K562 (cell line): ENCODE measurements around the gene YKT6. TPM values are rescaled to one million over a fixed set of nuclear protein-coding genes. Genes with fewer than 3 reads are reported as not detected.
A peak's percentile ranks its signal among the peaks of the same experiment; 100 is the strongest.

Experiments
- ATAC-seq: fragments of 200-7000 bp; cut with Tn5 transposase; 3 replicates; pipeline ENCODE4 v1.9.1; 2020; ENCODE audit warnings: moderate library complexity
- BruUV-seq: library from RNA; stranded (reverse); fragments of 400-500 nt; replicated peaks from 2 replicates; lab custom pipeline; 2021; lab: Mats Ljungman, UMichigan
- CTCF ChIA-PET: fragments of 300-600 bp; formaldehyde crosslinking; extraction: SDS; loops from one replicate; lab custom pipeline; 2021; ENCODE audit warnings: low intra/inter-chr PET ratio; lab: Yijun Ruan, JAX
- POLR2A ChIA-PET: fragments of 300-600, 350-650 bp; sonication (Branson Sonifier 250); formaldehyde crosslinking; extraction: SDS; loops from one replicate; lab custom pipeline; 2021; ENCODE audit warnings: antibody characterized with exemption, inconsistent platforms; lab: Yijun Ruan, JAX
- DNase-seq, 4 experiments: peaks; one replicate each; pipeline versions ENCODE4 v3.0.0 to v3.0.0-alpha.2; 2011 to 2018; ENCODE audit warnings: low spot score in 3 of 4, mixed read lengths in 3 of 4; ENCODE audit errors: extremely low read depth in 1 of 4
- FAIRE-seq: peaks from 2 replicates; lab custom pipeline; 2011; peaks lifted over from hg19 to GRCh38; lab: Jason Lieb, UNC
- H2AFZ ChIP-seq: 2 replicates; pipeline ENCODE4 v1.6.0; 2011; ENCODE audit warnings: low read depth, low read length, control low read depth, inconsistent platforms
- H3K27ac ChIP-seq: fragments of 200-600 bp; 3 replicates; pipeline ENCODE4 v1.8.0; 2011; ENCODE audit warnings: low read depth, mild to moderate bottlenecking, control low read depth, inconsistent platforms, low read length, moderate library complexity, mixed read lengths; ENCODE audit errors: extremely low read depth
- H3K27me3 ChIP-seq, 2 experiments: fragments of 300-600 bp in 1 of 2; 2 replicates in 1 of 2; 3 replicates in 1 of 2; pipeline versions ENCODE4 v1.6.0 to v1.8.0; 2011; ENCODE audit warnings: inconsistent platforms in 2 of 2, low read length in 2 of 2, mild to moderate bottlenecking in 1 of 2, mixed read lengths in 1 of 2, moderate library complexity in 1 of 2; ENCODE audit not compliant: control insufficient read depth in 2 of 2, insufficient read depth in 2 of 2
- H3K36me3 ChIP-seq: fragments of 300-600 bp; 3 replicates; pipeline ENCODE4 v1.8.0; 2011; ENCODE audit warnings: mild to moderate bottlenecking, low read length, inconsistent platforms; ENCODE audit not compliant: control insufficient read depth, insufficient read depth
- H3K4me1 ChIP-seq, 2 experiments: fragments of 200-600 bp in 1 of 2; replicated peaks in 1 of 2; 2 replicates in 1 of 2; 3 replicates in 1 of 2; pipeline versions ENCODE4 v1.5.1 to v1.8.0; 2011; ENCODE audit warnings: inconsistent platforms in 2 of 2, low read length in 2 of 2, mild to moderate bottlenecking in 1 of 2, mixed read lengths in 1 of 2, moderate library complexity in 1 of 2; ENCODE audit not compliant: control insufficient read depth in 2 of 2, insufficient read depth in 2 of 2
- H3K4me2 ChIP-seq: 2 replicates; pipeline ENCODE4 v1.6.1; 2011; ENCODE audit warnings: low read length, control low read depth, inconsistent platforms, mixed read lengths; ENCODE audit not compliant: insufficient read depth
- H3K4me3 ChIP-seq: fragments of 200-600 bp; sonication (generic), shearing (Covaris generic); 2 replicates; pipeline ENCODE4 v1.5.1; 2016; ENCODE audit warnings: control low read depth, inconsistent platforms
- H3K79me2 ChIP-seq: fragments of 200-600 bp; 3 replicates; pipeline ENCODE4 v1.8.0; 2011; ENCODE audit warnings: low read length, inconsistent platforms; ENCODE audit not compliant: control insufficient read depth, insufficient read depth
- H3K9ac ChIP-seq, 2 experiments: 2 replicates each; pipeline versions ENCODE4 v1.6.0 to v1.6.1; 2011; ENCODE audit warnings: low read depth in 2 of 2, low read length in 2 of 2, control low read depth in 1 of 2, inconsistent platforms in 1 of 2, mild to moderate bottlenecking in 1 of 2, mixed read lengths in 1 of 2; ENCODE audit not compliant: insufficient read depth in 1 of 2
- H3K9me1 ChIP-seq: one replicate; pipeline ENCODE4 v1.6.0; 2011; ENCODE audit warnings: inconsistent platforms, mild to moderate bottlenecking, low read length, moderate library complexity; ENCODE audit not compliant: control insufficient read depth, insufficient read depth
- H3K9me3 ChIP-seq: replicated peaks from 2 replicates; pipeline ENCODE4 v1.5.1; 2011; ENCODE audit warnings: low read depth, low read length, inconsistent platforms; ENCODE audit not compliant: control insufficient read depth, insufficient read depth
- H4K20me1 ChIP-seq: replicated peaks from 2 replicates; pipeline ENCODE4 v1.6.1; 2011; ENCODE audit warnings: low read length, inconsistent platforms, mixed read lengths; ENCODE audit not compliant: control insufficient read depth, insufficient read depth
- ATF7 ChIP-seq: fragments of 450-650 bp; IDR thresholded peaks from 2 replicates; pipeline ENCODE4 v1.7.1; 2014; ENCODE audit warnings: mild to moderate bottlenecking, moderate library complexity
- EHMT2 ChIP-seq: fragments of 450-650 bp; IDR thresholded peaks from 2 replicates; pipeline ENCODE4 v1.6.1; 2018; ENCODE audit warnings: antibody characterized with exemption
- LEF1 ChIP-seq: fragments of 450-650 bp; IDR thresholded peaks from 2 replicates; pipeline ENCODE4 v1.6.1; 2016; ENCODE audit warnings: mild to moderate bottlenecking
- RAD21 ChIP-seq, 2 experiments: fragments of 250-450 bp in 1 of 2; fragments of 450-650 bp in 1 of 2; sonication (Bioruptor Pico) in 1 of 2; formaldehyde crosslinking in 1 of 2; IDR thresholded peaks in 1 of 2; conservative IDR thresholded peaks in 1 of 2; 2 replicates each; pipeline versions ENCODE4 v1.4.0 to v1.8.0; 2020 to 2022; ENCODE audit warnings: mild to moderate bottlenecking in 2 of 2, moderate library complexity in 1 of 2
- TBP ChIP-seq: optimal IDR thresholded peaks from 2 replicates; pipeline ENCODE3; 2011; ENCODE audit warnings: low read depth, low read length, improper control_type of control experiment
- UBTF ChIP-seq, 2 experiments: IDR thresholded peaks; 2 replicates each; pipeline ENCODE4 v1.6.1; 2012; ENCODE audit warnings: improper control_type of control experiment in 2 of 2, low read depth in 2 of 2, low read length in 2 of 2, borderline replicate concordance in 1 of 2
- ZC3H4 ChIP-seq: sonication (generic); formaldehyde crosslinking; IDR thresholded peaks from 2 replicates; pipeline ENCODE4 v1.9.0; 2021; ENCODE audit warnings: missing genetic modification reagents, borderline replicate concordance
- ZFX ChIP-seq: sonication (generic); formaldehyde crosslinking; IDR thresholded peaks from 2 replicates; pipeline ENCODE4 v1.8.0; 2022; ENCODE audit warnings: mild to moderate bottlenecking, missing genetic modification reagents, moderate library complexity
- WGBS: fragments of 100-300 bp; shearing (Covaris generic); methylation state at CpG from one replicate; pipeline ENCODE4 v1.1.6; 2016; ENCODE audit warnings: low coverage, mixed read lengths; ENCODE audit not compliant: insufficient coverage; ENCODE audit errors: missing lambda C conversion rate; 5-methylcytosine and 5-hydroxymethylcytosine counted together
- in situ Hi-C: fragments of 300-500 bp; cut with MboI; formaldehyde crosslinking; loops from 4 replicates; pipeline ENCODE4 v1.15.0; 2018; ENCODE audit warnings: inconsistent platforms, mixed read lengths
- intact Hi-C: fragments of 100-400 bp; cut with micrococcal nuclease; formaldehyde crosslinking; loops from 2 replicates; pipeline ENCODE4 v1.14.2; 2022
- polyA plus RNA-seq, 8 experiments: library from polyadenylated mRNA; depleted of rRNA in 4 of 8; stranded (reverse) in 5 of 8; unstranded in 3 of 8; fragments of >200 nt; fragmentation: Nextera tagmentation in 2 of 8; fragmentation: Illumina TruSeq in 1 of 8; extraction: Ambion mirVana in 2 of 8; extraction: Trizol in 1 of 8; gene quantifications; 2 replicates each; pipeline versions ENCODE4 v1.2.1 to v1.2.3, GENCODE V29; 2011 to 2014; ENCODE audit warnings: inconsistent platforms in 1 of 8, missing spikeins in 1 of 8
- total RNA-seq, 7 experiments: library from RNA; depleted of rRNA in 6 of 7; stranded (reverse); fragments of >200 nt in 6 of 7; fragmentation: Illumina TruSeq in 2 of 7; extraction: Trizol in 2 of 7; gene quantifications; 2 replicates each; pipeline versions ENCODE4 v1.2.1 to v1.2.3, GENCODE V29; 2011 to 2021; ENCODE audit warnings: low replicate concordance in 1 of 7
- TF ChIP-seq, protein P1 (sequence below), 3 experiments: IDR thresholded peaks in 2 of 3; conservative IDR thresholded peaks in 1 of 3; 2 replicates each; pipeline ENCODE4 v1.5.1; 2011 to 2012; ENCODE audit warnings: low read length in 3 of 3, mild to moderate bottlenecking in 3 of 3, control low read depth in 2 of 3, improper control_type of control experiment in 1 of 3, inconsistent platforms in 1 of 3, low read depth in 1 of 3, mixed read lengths in 1 of 3, moderate library complexity in 1 of 3; ENCODE audit not compliant: insufficient read depth in 2 of 3

The YKT6 gene
- total and polyA plus RNA-seq, 9 of the 15 experiments (the other 6 are each of a cell fraction or from before 2014, with no cell fraction given): 1.6 to 90.6 (median 75.1) TPM

DNA sequence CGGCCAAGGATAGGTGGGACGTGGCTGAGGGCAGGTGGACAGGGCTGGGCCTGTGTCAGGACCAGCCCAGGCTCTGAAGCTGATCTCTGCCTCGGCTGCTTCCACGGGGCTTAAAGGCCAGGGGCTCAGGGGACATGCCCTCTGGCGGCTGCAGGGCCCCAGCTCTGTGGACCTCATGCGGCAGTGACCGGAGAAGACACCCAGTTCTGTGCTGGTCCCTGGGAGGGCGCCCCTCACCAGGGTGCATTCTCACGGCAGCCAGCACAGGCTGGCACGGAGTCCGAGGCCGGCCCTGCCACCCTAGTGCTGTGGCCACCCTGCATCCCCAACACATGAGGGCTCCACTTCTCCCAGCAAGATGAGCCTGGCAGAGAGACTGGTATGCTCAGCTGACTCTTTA is 30.3 kb downstream of the YKT6 start:
- H2AFZ ChIP-seq: no peak overlapping the region
- H3K4me2 ChIP-seq: no peak overlapping the region
- BruUV-seq: no TSS peak
- H3K9ac ChIP-seq: no peak overlapping the region; a peak in 1 of 4 replicates
- CTCF ChIA-PET: interaction anchor here (0.5 kb wide), 1 partner anchor 13 kb away, joined by 3 read pairs; no protein-coding TSS in a partner anchor
- DNase-seq: peak in 1 of 4 experiments; percentile 26
- 1% methylated on average over 12 of the region's 12 CpGs for WGBS
- no peak overlapping the region for H3K27ac ChIP-seq
- no peaks in the 10 kb centered on the region for H3K9me3 ChIP-seq
- TF ChIP-seq EHMT2: no peak
- TF ChIP-seq, protein P1, sequence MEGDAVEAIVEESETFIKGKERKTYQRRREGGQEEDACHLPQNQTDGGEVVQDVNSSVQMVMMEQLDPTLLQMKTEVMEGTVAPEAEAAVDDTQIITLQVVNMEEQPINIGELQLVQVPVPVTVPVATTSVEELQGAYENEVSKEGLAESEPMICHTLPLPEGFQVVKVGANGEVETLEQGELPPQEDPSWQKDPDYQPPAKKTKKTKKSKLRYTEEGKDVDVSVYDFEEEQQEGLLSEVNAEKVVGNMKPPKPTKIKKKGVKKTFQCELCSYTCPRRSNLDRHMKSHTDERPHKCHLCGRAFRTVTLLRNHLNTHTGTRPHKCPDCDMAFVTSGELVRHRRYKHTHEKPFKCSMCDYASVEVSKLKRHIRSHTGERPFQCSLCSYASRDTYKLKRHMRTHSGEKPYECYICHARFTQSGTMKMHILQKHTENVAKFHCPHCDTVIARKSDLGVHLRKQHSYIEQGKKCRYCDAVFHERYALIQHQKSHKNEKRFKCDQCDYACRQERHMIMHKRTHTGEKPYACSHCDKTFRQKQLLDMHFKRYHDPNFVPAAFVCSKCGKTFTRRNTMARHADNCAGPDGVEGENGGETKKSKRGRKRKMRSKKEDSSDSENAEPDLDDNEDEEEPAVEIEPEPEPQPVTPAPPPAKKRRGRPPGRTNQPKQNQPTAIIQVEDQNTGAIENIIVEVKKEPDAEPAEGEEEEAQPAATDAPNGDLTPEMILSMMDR (IDR thresholded peaks at IDR 0.05 in 2 of 3, conservative IDR thresholded peaks at IDR 0.05 in 1 of 3; ENCODE audit: insufficient read depth in 2 of 3, low read depth in 1 of 3, low read length in 3 of 3): peak; percentile 21 to 70 (median 45); a peak in 4 of 6 replicates
- peak; percentile 84 to 98; a peak in 3 of 4 replicates for TF ChIP-seq UBTF (IDR thresholded peaks at IDR 0.05; ENCODE audit: borderline replicate concordance in 1 of 2, low read depth in 2 of 2, low read length in 2 of 2)
- no peak for TF ChIP-seq ZC3H4 (CRISPR knock-in tag)
- 0 out of 2 replicates have a peak, but pooled peaks have one; percentile 14 for TF ChIP-seq ZFX (CRISPR knock-in tag)
- peak; percentile 63 for TF ChIP-seq TBP
- no peak for TF ChIP-seq ATF7
- peak in 1 of 2 experiments; percentile 35; a peak in 2 of 4 replicates for TF ChIP-seq RAD21 (CRISPR knock-in tag; conservative IDR thresholded peaks at IDR 0.05 in 1 of 2, IDR thresholded peaks at IDR 0.05 in 1 of 2)
- no peak for TF ChIP-seq LEF1
- TF ChIP-seq, all 486 proteins: peak for 5
- peaks cover 9% of the 10 kb centered on the region; the same call in 1 of the 2 replicates for H4K20me1 ChIP-seq
- no peak overlapping the region for H3K4me3 ChIP-seq
- in situ Hi-C loops (no loop called here), intact Hi-C loops (no loop called here)
- POLR2A ChIA-PET: interaction anchor here (0.5 to 1.1 kb wide), 3 partner anchors 21 to 150 kb away, joined by 3 read pairs; no protein-coding TSS in a partner anchor
- ATAC-seq (peak; percentile 64), FAIRE-seq (no peak)
- H3K4me1 ChIP-seq: peaks cover 0 to 54% of the 10 kb centered on the region in 2 experiments; a peak in 2 of 5 replicates
- no peaks in the 10 kb centered on the region for H3K9me1 ChIP-seq
- no peaks in the 10 kb centered on the region for H3K36me3 ChIP-seq
- H3K79me2 ChIP-seq: no peaks in the 10 kb centered on the region
- H3K27me3 ChIP-seq: peaks cover 18 to 83% of the 10 kb centered on the region in 2 experiments; a peak in 4 of 5 replicates
